ENCODE data around the gene PHACTR1.

The PHACTR1 gene

DNA sequence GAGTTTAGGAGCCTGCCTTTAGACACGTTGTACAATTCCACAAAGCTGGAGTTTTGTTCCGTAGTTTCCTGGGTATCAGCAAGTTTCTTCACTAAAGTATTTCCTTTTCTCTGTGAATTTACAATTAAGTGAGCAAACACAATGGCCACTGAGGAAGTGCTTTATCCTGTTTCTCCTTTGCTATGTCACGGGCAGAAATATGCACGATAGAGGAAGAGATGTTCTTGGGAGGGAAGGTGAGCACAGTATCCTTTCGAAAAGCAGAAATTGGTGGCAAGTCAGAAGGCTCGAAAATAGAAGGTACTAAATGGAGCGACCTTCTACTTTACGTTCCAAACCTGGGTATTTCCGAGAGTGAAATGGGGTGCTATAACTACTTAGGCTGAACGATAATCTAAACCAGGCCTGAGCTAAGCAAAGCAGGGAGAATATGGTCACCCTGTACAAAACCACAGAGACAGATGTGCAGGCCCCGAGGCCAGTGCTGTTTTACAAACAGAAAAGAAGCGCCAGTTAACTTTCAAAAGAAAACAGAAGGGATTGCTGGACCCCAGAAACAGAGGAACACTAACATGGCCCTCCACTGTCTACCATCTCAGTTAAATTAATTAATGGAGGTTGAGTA is 352.1 kb downstream of the PHACTR1 start:
- DNase-seq = no peak

DNA sequence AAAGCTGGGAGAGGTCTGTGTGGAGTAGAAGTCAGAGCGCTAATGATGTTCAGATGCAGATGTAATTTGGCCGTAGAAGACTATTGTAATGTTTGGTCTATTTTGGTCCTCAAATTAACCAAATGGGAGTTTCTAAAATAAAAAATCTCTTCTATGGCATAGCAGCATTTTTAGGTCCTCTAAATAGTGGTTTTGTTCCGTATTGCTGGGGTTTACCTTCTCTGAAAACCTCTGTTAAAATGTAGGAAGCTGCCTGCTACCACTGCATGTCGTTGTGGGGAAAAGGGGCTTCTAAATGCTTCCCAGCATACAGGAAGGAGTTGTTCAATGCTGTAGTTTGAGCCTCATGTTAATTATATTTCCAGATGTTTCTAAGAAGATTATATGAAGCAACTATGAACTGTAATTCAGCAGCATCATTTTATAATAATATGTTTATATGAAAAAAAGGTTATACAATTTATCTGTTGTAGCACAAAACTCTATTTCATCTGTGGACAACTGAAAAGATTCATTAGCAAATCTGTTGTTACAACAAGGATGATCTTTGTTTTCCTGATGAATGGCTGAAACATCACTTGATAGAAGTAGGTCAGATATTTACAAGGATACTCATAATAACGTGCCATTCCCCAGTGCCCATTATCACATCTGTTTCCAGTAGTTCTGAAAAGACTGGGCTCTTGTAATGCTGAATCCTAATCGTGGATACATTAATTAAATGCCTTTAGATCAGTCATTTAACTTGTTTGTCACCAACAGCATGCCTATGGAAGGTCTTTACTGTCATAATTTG is 355.2 kb downstream of the PHACTR1 start:
- peak in 1 of 58 donors; percentile 33 for DNase-seq

DNA sequence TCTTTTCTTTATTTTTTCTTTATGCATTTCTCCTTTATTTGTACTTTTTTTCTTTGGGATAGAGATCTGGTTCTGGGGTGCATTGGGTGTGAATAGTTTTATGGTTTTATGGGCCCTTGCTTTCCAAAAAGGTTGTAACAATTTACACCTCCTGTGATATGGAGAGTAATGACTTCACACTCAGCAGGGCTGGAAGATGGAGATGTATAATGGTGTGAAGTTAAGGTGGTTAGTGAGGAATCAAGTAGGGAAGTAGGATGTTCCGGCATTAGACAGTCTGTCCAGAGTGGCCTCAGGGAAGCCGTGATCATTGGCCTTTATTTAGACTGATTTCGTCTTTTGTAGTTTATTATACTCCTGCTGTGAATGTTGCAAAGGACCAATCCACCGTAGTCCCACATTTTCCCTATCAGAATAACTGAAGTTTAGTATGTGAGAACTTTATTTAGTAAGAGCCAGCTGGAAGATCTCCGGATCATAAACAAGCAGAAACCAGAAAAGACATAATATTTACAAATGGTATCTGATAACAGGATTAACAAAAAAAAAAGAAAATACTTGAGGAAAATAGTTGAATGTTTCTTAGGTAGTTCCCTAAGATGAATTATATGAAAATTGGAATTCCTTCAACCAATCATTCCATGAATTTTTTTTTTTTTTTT is 356.2 kb downstream of the PHACTR1 start:
- no peak for DNase-seq

DNA sequence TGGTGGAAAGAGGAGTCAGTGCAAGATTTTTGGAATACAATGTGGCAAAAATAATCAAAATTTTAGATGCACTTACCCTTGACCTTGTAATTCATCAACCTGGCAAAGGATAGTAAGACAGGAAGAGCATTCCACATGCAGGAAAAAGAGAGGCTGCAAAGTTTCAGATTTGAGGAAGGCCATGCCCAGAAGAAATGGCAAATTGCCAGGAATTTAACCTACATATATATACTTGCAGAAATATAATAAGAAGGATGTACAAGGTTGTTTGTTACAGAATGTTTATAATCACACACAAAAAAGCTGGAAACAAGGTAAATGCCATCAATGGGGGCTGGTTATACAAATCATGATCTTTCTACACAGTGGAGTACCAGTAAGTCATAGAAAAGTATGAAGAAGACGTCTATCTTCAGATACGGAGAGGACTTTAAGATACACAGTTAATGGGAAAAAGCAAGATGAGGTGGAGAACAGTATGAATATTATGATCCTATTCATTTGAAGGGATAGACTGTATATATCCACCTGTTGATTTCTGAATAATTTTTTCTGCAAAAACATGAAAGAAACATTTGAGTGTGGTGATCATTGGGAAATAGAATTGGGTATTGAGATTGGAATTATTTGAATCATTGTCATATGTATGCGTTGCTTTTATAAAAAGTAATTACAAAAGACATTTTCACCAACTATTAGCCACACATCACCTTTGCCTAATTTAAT is 358.0 kb downstream of the PHACTR1 start:
- no peak for DNase-seq

DNA sequence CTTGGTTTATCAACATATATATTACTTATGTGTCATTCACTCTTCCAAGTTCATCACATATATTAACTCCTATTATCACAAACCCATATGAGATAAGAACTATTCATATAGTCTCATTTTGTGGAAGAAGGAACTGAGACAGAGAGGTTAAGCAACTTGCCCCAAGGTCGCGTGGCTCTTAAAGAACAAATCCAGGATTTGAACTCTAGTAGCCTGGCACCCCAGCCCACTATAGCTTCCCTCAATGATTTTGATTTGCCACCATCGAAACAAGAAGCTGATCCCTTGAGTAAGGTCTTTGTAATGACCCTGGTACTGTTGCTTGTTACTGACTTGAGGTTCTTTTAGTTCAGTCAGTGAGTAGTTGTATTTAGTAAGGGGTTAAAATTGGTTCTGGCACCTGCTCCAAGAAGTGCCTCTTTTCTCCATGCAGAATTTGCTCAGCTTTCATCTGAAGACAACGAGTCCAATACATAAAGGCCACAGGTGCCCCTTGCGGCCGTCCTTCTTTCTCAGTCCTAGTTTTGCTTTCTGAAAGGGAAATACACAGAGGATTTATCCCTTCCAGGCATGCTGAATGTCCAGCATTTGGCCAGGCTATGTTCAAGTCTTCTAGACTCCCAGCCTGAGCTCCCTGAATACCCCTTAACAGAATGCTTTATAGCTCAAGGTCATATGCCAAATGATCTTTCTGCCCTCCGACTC is 358.7 kb downstream of the PHACTR1 start:
- DNase-seq = no peak

DNA sequence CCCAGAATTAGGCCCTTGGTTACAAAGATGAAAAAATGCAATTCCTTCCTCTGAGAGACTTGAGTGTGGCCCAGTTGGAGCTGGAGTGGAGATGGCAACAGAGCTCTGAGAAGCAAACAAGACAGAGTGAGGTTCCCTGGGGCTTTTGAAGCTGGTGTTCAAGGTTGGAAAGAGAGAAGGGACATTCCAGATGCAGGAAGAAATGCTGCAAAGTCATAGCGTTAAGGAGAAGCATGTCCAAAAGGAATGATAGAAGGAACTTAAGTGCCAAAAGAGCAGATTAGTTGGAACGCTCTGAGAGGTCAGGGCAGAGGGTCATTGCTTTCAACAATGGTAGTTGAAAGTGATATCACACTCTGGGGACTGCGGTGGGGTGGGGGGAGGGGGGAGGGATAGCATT is 360.0 kb downstream of the PHACTR1 start:
- no peak for DNase-seq

DNA sequence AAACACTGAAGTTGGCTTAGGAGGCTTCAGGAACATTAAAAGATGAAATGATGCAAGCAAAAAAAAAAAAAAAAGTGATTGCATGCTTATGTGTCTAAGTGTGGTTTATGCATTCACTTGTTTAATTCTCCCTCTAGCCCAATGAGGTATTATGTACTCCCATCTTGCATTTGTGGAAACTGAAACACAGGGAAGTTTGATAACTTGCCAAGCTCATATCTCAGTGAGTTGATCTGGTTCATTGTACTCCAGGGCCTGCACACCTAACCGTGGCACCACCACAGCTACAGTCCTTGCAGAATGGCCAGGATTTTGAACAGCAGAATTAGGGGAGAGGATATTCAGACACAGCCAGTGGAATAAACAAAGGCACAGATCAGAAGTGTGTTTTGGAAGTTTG is 360.6 kb downstream of the PHACTR1 start:
- no peak for DNase-seq

DNA sequence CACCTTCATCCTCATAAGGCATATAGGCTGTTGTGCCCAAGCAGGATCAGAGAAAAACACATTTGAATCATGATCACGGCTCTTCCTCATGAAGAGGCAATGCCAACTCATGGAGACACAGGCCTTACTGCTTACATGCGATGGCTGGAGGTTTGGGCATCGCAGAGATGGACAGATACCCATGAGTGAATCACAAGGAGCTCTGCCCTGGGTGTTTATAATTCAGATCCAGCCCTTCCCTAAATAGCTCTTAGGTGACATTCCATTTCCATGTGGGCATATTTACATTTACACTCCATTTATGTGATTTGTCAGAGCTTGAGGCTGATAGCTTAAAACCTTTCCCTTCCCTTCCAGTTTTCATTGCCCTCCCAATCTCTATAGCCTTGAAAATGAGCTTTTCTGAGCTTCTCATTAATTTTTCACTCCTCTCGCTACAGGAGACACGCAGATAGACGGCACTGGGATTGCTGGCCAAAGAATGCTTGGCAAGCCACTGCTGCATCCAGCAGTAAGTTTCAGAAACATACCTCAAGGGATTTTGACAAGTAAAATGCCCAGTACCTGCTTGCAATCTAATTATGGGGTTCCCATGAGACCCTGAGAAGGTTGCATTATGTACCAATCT is 362.6 kb downstream of the PHACTR1 start:
- DNase-seq = no peak

DNA sequence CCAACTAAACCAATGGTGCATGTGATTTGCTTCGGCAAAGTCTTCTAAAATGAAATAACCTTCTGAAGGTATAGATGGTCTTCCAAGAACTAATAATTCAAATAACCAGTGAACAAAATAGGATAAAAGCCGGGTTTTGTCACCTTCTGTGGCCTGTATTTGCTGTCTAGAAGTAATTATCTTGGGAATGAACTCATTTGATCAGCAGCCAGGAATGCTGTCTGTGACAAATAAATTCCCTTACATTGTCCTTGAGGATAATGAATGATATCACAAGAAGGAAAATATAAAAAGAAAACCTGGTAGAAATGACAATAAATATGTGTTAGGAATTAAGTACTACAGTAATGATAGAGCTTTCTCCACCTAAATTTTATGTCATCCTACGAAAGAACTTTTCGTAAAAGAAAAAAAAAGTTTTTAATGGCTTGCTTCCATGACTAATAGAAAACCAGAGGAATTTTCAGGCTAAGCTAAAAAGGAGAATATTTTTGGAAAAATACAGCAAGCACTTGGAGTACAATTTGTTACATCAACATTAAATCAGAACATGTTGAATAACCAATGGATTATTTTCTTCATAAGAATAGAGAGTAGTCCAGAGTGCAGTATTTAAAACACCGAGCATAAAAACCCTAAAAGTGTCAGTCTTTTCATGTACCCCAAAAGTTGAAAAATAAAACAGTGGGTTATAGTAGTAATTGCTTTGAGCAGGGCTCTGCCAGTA is 364.1 kb downstream of the PHACTR1 start:
- no peak for DNase-seq

DNA sequence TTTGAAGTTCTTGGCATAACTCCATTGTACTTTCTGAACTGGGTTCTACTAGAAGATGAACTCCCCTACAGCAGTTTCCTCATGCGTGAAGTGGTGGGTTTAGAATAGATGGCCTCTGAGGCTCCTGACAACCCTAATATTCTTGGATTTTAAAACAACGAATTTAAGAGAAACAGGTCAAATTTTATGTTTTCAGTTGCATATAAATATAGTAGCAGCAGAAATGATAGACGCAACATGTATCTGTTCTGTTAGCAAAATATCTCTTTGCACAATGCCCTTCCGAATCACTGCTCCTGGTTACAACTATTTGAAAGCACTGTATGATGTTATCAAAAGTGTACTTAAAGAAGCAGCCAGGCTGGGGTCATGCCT is 364.6 kb downstream of the PHACTR1 start:
- DNase-seq = no peak

DNA sequence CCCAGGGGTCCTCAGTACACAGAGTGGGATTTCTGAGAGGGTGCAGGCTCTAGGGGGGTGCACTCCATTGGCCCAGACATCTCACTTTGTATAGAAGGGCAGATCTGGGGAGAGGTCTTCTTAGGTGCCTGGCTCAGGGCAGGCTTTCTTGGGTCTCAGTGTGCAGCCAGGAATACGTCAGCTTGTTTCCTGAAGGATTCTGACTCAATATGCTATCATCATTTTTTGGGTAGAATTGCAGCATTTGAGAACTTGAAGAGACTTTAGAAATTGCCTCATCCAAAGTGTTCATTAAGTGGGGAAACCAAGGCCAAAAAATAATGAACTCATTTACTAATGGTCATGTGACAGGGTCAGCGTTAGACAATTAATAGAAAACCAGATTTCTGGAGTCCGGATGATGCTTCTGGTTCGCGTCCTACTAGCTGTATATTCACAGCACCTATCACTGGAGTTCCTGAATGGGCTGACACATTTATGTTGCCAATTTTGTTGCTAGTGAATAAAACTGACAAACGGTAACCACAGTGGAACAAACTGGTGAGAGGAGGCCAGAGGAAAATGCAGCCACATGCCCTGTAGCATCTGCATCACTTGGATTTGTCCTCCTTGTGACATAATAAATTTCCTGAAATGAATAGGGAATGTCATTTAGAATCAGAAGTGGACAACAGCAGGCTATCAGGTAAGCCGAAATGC is 372.9 kb downstream of the PHACTR1 start:
- DNase-seq = no peak

DNA sequence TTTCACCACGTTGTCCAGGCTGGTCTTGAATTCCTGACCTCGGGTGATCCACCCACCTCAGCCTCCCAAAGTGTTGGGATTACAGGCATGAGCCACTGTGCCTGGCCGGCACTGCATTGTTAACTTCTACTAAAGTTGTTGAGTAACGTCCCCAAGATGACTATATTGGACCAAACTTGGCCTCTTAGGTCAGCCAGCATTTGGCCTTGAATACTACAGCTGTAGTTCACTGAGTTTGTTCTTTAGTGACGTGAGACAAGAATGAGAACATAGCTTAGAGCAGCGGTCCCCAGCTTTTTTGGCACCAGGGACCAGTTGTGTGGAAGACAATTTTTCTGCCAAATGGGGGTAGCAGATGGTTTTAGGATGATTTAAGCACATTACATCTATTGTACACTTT is 374.6 kb downstream of the PHACTR1 start:
- DNase-seq = no peak

DNA sequence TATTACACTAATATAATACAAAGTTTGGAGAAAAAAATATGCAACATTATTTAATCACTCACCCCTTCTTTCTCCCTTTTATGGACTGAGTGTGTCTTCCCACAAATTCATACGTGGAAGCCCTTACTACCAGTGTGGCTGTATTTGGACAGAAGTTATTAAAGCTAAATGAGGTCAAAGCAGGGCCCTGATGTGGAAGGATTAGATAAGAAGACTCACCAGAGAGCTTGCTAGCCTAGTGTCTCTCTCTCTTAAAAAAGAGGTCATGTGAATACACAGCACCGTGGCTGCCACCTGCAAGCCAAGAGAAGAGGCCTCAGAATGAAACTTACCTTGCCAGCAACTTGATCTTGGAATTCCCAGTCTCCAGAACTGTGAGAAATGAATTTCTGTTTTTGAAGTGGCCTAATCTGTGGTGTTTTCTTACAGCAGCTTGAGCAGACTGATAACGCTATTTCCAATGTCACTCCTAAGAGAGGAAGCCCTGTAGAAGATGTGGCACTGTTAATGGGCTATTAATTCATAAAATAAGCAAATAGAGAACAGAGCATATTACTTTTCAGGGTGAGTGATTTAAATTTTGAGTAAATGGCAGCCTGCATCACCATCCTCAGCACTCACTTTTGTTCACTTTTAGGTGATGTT is 378.3 kb downstream of the PHACTR1 start:
- DNase-seq = no peak

DNA sequence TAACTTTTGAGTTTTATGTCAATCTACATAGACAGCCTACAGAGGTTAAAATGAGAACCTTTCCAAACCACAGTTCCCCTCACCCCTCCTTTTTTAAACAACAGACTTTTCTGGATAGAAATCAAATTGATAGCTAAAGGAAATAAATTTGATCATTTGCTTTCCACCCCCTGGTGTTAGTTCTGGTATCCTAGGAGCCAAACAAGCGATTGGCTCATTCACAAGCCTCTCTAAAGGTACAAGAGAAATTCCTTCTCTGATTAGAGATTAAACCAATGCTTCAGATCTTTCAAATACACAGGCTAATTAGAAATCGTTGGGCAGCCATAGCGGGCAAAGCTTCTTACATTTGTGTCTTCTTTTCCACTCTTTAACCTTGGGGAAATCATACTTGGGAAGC is 379.5 kb downstream of the PHACTR1 start:
- no peak for DNase-seq

DNA sequence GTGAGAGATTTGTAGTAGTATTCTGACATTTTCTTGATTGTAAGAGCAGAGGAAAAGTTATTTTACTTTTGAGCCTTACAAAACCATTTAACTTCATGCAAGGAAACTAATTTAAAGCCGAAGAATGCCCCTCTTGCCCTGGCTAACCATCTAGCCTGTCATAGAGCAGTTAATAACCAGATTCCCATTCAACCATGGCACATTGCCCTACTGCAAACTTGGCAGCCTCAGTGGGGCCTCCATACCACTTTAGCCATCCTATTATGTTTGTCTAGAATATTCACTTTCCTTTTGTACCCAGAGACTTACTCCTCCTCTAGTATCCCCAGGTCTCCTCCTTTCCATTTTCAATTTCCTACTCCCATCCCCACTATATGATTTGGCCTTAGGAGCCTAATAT is 380.9 kb downstream of the PHACTR1 start:
- DNase-seq = no peak

DNA sequence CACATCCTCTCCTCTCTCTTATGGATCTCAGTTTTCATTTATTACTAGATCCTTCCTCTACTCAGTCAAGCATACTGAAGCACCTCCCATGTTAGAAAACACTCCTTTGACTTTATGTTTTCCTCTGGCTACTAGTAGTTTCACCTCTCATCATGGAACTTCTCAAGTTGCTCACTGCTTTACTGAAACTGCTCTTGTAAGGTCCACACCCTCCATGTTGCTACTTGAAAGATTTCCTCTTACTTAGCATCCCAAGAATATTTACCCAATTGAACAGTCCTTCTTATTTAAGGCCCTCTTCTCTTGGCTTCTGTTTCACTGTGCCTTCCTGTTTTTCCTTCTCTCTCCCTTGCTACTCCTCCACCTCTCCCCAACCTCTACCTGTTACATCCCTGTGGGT is 381.4 kb downstream of the PHACTR1 start:
- DNase-seq = no peak

DNA sequence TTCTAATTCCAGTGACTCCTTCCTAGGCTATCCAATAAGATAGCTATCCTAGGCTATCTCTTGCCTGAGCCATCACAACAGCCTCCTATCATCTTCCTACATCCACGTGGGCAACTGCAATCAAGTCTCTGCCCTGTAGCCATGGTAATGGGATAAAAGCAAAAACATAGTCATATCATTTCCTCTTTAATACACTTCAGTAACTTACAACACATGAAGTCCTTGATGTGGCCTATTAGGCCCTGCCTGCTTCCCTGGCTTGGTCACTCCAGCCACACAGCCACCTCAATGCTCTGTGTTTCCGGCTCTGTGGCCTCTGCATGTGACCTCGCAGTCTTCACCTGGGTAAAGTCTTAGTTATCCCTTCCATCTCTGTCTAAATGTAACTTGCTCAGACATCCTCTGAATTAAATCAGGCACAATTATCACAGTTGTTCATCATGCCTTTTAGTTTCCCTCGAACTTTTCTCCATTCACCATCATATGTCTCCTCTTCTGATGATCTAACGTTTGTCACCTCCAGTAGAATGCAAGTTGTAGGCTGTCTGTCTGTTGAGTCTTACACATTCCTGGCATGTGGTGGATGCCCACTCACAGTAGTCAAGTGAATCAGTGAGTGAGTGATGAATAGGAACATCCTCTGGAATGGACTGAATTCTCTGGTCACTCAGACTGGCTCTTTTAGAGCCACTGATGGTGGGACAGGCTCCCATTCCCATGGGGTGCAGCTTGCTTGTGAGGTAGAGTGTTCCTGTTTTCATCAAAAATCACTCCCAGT is 382.4 kb downstream of the PHACTR1 start:
- DNase-seq = no peak

DNA sequence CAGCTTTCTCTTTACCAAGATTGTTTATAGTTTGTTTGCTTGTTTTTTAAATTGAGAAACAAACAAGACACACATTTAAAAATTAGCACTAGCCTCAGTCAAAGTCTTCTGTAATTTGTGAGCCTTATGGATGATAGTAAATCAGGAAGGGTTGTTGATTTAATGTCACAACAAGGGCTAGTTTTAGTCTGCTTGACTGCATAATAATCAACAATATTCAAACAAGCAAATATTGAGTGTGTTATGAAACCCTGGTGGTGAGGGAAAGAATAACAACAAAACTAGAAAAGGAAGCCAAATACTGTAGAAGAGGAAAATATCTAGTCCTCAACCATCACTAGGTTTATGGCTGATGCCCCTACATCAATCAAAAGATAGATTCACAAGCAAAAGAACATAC is 383.2 kb downstream of the PHACTR1 start:
- no peak for DNase-seq

All from anterior cingulate cortex (tissue), 58 donors.